Stimulated activated CD8-positive, alpha-beta memory T cell treated with anti-CD3 and anti-CD28 coated beads, Interleukin-4, amount 100 ng/mL, for 1 hour (primary cell): Measurements from ENCODE around the gene OR51Q1.

Experiments
- DNase-seq, 2 donors: peaks; one replicate each; pipeline ENCODE4 v3.0.0-alpha.2; 2020; ENCODE audit warnings: low read depth in 2 of 2, low spot score in 1 of 2

OR51Q1 gene

GRCh38 chr11:5421811-5422210 is at the start of gene OR51Q1:
OR51Q1 (plus strand) TSS chr11:5422111; CDS start chr11:5422201, 90 bp downstream.
- DNase-seq: no peak

- no peak for DNase-seq
Measured at GRCh38 chr11:5380740-5381342, 41.1 kb upstream of the OR51Q1 start.

- no peak for DNase-seq
Measured at GRCh38 chr11:5383576-5383975, 38.3 kb upstream of the OR51Q1 start, which contains the start of gene OR51M1. OR51M1 (plus strand) TSS chr11:5383812; CDS start chr11:5389399, 5,587 bp downstream.

- no peak for DNase-seq
Measured at GRCh38 chr11:5384335-5384734, 37.6 kb upstream of the OR51Q1 start.

GRCh38 chr11:5390210-5390609 is 31.7 kb upstream of the OR51Q1 start:
- DNase-seq: no peak

- no peak for DNase-seq
Measured at GRCh38 chr11:5394091-5394490, 27.8 kb upstream of the OR51Q1 start.

GRCh38 chr11:5398936-5399335 is 23.0 kb upstream of the OR51Q1 start:
- no peak for DNase-seq

GRCh38 chr11:5405173-5405572 is 16.7 kb upstream of the OR51Q1 start:
- DNase-seq: no peak

- DNase-seq: no peak
Measured at GRCh38 chr11:5420993-5421392, 918 bp upstream of the OR51Q1 start.

GRCh38 chr11:5423131-5423530 is 1.2 kb downstream of the OR51Q1 start:
- no peak for DNase-seq

- DNase-seq: no peak
Measured at GRCh38 chr11:5441414-5441813, 19.5 kb downstream of the OR51Q1 start, which contains the start of gene OR51I1. OR51I1 (minus strand) TSS chr11:5441514; CDS start chr11:5441514, 0 bp downstream.

GRCh38 chr11:5443835-5444393 is 22.0 kb downstream of the OR51Q1 start:
- DNase-seq: no peak

GRCh38 chr11:5449023-5449422 is 27.1 kb downstream of the OR51Q1 start, which contains the start of gene OR51I2:
OR51I2 (plus strand) TSS chr11:5449323; CDS start chr11:5453489, 4,166 bp downstream.
- DNase-seq: no peak

GRCh38 chr11:5449432-5449831 is 27.5 kb downstream of the OR51Q1 start:
- DNase-seq: no peak

GRCh38 chr11:5460983-5461621 is 39.2 kb downstream of the OR51Q1 start:
- no peak for DNase-seq

- DNase-seq: no peak
Measured at GRCh38 chr11:5467527-5467926, 45.6 kb downstream of the OR51Q1 start.
